HG03159 (cell line): Measurements from ENCODE around the gene IL20.

Experiments used
- ATAC-seq: cut with Tn5 transposase; IDR thresholded peaks from one replicate; pipeline ENCODE4 v1.9.1; 2021; ENCODE audit warnings: mild to moderate bottlenecking, moderate library complexity; ENCODE audit not compliant: unreplicated experiment

The IL20 gene

DNA sequence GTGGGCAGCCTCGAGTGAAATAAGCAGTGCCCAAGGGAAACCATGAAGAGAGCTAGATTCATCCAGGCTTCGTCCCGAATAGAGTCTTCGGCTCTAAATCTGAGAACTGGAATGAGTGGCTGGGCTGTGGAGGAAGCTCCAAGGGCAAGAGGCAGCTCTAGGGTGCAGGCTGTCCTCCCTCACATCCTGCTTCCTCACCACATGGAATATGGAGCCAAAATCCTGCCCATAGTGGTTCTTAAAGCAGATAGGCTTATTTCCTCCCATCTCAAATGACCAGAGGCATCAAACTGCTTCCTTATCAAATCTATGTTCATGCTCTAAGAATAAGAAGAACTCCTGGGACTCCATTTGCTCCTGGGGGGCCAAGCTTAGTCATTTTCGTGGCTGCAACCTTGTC lies 34.3 kb downstream of the IL20 start:
- ATAC-seq, result no peak

DNA sequence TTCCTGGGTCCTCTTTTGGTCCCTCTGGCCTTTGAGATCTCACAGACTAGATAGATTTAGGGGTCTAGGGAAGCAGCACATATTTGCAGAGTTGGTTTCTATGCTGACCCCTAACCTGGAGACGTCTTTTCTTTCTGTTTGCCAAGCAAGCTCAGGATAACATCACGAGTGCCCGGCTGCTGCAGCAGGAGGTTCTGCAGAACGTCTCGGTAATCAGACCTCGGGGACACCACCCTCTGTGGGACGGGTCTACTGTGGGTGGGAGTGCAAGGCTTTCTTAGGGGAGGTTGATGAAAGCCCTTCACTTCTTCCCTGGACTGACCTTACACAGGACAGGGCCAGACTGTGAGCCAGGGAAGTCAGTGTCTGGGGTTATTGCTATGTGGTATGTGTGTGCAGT lies 34.7 kb downstream of the IL20 start:
- ATAC-seq, result no peak

DNA sequence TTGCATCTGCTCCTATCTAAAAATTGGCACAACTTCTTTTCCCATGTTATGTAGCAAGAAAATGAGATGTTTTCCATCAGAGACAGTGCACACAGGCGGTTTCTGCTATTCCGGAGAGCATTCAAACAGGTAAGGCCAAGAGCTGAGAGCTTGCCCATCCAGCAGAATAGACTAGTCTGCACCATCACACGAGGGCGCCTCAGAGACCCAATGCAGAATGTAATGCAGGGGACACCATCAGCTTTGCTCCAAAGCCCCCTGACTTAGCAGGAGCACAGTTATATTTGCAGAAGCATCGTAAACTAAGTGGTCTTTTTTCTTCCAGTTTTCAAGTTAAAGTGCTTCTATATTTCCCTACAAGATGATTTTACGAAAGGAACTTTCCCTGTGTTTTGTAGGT lies 36.5 kb downstream of the IL20 start:
- no peak for ATAC-seq

DNA sequence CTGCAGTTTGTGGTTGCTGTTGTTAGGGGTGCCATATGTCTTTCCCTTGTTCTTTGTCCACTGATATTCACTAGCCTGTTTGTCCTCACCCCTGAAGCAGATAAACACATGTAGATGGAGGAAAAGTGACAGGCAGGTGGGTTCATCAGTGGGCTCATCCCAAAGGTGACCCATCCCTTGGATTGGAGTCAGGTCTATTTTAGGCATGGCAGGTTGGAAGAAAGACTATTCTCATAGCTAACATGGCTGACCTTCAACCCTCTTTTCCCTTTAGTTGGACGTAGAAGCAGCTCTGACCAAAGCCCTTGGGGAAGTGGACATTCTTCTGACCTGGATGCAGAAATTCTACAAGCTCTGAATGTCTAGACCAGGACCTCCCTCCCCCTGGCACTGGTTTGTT lies 37.3 kb downstream of the IL20 start:
- ATAC-seq, result no peak

DNA sequence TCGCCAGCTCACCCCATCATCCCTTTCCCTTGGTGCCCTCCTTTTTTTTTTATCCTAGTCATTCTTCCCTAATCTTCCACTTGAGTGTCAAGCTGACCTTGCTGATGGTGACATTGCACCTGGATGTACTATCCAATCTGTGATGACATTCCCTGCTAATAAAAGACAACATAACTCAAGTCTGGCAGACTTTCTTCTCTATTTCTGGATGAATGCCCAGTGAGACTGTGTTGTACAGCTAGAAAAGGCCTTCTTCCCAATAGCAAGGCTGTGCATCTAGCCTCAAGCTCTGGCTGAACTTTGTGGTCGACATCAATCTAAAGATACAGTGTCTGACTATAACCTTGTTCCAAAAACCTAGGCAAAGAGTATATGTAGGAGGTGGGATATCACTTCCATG lies 38.3 kb downstream of the IL20 start:
- ATAC-seq, result no peak

DNA sequence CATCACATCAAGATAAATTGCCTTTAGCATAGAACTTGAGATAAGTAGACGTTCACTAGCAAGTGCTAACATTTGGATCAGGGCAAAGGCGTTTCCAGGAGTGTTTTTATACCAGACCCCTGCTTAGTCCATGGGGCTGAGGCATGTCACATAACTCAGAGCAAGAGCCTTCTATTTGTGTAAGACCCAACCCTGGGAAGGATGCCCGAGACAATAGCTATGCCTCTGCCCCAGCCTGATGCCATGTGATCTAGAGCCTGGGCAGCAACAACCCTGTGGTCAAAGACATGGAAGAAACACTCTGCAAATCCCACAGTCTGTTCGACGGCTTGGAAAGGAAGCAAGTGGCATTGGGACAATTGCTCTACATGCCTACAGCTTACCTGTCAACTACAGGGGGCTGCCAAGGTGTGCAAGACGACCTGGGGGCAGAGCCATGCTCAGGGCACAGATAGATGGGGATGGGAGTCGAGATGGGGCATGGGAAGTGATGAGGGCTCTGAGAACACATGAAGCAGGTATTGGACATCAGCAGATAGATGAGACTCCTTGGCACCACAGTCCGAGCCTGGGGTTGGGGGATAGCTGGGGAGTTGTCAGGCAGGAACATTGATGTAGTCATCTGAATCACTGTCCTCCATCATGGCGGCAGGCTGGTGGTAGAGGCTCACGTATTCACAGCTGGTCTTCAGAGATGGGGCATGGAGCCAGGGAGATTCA lies 39.2 kb downstream of the IL20 start:
- ATAC-seq, result no peak

DNA sequence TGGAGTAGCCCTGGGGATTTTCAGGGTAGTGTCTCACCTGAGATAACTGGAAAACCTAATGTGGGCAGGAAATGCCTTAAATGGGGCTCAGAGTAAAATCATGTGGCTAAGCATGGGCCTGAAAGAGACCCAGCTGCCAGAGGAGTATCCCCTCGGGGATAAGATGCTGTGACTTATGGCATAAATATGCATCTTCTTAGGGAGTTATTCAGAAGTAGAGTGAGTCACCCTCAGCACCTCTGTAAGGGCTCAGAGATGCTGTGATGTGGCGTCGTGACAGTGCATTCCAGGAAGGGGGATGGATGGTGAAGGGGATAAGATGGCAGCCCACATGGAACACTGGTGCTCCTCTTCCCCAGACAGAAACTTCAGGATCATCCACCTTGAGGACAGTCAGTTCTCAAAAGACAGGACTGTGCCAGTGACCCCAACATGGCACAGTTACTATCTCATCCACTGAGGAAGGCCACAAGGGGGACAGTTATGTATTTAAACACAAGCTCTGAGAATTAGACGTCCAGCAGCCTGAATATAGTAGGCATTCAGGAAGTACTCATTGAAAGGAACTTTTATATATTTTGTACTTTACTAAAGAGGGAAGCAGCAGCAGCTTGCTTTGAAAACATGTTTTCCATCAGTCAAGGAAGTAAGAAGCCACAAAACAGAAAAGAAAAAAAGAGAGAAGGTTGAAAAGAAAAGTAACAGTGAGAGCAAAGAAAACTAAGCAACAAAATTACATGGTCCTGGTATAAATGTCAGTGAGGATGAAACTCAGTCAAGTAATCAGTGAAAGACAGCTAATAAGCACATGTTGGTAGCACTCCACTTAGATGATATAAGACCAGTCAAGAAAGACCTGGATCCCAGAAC lies 40.1 kb downstream of the IL20 start:
- ATAC-seq, result no peak

DNA sequence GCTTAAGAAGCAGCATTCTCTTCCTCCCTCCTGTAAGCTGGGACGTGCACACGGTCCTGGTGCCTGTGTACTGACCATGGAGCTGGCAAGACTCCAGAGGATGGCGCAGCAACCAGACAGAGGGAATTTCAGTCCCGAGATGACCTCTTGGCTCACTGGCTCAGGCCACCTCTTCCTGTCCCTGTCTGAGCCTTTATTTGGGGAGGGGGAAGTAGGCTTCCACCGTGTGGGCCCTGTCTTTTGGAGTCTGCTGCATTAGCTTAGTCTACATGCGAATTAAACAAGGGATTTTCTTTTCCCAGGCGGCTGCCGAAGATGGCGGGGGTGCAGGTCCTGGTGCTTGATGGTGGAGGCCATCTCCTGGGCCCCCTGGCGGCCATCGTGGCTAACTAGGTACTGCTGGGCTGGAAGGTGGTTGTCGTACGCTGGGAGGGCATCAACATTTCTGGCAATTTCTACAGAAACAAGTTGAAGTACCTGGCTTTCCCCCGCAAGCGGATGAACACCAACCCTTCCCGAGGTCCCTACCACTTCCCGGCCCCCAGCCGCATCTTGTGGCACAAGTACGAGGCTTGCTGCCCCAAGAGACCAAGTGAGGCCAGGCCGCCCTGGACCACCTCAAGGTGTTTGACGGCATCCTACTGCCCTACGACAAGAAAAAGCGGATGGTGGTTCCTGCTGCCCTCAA lies 42.0 kb downstream of the IL20 start:
- ATAC-seq, result no peak

DNA sequence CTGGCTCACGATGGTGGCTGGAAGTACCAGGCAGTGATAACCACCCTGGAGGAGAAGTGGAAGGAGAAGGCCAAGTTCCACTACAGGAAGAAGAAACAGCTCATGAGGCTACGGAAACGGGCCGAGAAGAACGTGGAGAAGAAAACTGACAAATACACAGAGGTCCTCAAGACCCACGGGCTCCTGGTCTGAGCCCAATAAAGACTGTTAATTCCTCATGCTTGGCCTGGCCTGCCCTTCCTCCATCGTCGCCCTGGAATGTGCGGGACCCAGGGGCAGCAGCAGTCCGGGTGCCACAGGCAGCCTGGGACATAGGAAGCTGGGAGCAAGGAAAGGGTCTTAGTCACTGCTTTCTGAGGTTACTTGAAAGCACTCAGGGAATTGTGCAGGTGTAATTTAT lies 42.6 kb downstream of the IL20 start:
- ATAC-seq, result no peak

DNA sequence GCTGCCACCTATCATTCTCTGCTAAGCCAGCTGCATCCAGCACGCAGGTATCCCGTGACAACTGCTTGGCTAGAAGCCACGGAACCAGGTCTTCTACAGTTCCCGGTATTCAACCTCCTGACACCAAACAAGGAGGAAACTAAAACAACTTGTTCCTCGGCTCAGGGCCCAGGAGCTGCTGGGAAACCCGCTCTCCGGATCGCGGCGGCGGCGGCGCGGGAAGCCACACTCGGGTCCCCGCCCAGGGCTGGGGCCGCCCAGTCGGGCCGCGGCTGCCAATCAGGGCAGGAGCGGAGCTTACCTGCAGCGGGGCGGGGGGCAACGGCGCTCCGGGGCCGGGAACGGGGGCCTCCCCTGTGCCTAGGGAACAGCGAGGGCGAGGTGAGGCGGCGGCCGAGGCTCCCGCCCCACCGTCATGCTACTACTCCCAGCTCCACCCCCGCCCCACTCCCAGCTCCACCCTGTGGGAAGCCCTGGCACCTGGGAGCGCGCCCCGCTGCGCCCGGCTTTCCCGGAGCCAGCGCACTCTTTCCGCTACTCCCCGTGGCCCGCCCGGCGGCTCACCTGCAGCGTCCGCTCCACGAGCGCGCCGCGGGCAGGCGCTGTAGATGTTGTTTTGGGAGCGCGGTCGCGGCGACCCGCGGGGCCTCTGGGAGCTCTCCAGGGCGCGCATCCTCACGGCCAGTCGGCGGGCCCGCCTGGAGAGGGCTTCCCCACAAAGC lies 43.9 kb downstream of the IL20 start:
- ATAC-seq, result no peak

DNA sequence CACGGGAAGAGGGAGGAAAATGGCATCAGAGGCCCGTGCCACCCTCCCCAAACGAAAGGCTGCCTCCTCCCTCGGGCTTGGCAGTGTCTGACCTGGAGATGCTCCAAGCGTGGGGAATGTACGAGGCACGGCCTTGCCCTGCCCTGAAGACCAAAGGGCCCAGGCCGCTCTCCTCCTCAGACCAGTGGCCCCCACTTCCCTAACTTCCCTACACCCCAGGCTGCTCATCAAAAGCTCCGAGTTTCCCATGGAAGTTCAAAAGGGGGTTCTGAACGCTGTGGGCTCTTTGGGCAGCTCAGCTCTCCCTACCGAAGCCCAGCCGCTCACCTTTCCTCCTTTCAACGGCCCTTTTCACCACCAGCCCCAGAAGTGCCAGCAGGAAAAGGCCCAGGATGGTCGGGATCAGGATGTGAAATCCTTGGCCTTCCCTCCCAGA lies 44.5 kb downstream of the IL20 start:
- ATAC-seq, result no peak

DNA sequence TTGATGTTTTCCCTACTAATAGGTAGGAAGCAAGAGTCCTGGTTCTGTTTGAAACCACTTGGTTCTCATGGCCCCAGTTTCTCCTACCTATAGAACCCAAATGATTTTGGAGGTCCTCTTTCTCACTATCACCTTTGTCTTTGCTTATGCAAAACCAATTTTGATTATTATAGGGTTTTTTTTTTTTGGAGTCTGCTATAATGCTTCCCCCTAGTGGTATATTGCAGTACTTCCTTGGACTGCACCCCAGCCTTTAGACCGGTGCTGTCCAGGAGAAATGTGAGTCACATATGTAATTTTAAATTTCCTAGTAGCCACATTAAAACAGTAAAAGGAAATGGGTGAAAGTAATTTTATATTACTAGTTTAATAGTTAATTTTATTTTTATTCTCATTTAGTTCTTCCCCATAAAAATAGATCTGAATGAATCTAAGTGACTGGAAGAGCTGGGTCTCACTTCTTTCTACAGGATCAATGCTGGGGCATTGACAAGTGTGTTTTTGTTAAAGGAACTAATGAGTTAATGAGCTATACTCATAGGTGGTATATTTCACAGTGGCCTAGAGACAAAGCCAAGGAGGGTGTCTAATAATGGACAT lies 45.7 kb downstream of the IL20 start:
- ATAC-seq, result no peak

DNA sequence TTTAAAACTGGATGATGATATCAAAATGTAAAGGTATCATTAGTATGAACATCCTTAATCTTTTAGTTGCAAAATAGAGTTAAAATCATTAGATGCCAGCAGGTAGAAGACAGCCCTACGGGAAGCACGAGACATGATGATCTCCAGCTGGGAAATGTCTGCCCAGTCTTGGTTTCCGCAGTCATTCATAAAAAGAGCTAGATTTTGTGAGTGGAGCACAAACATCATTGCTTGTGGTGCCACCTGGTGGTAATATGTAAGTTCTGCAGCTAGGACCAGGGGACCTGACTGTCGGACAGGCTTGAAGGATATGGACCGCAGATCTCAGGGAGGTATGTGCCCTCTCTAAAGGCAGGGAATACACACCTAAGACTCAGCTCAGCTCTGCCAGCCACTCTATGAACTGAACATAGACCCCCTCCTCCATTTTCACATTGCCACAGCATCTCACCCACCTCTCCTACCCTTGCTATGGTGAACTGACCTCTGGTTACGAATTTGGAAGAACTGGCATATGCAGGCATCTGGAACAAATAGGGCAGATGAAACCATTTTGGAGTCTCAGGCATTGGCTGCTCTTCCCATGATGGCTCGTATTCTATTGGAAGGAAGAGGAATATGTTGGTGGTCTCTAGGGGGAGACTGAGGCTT lies 47.1 kb downstream of the IL20 start:
- no peak for ATAC-seq

DNA sequence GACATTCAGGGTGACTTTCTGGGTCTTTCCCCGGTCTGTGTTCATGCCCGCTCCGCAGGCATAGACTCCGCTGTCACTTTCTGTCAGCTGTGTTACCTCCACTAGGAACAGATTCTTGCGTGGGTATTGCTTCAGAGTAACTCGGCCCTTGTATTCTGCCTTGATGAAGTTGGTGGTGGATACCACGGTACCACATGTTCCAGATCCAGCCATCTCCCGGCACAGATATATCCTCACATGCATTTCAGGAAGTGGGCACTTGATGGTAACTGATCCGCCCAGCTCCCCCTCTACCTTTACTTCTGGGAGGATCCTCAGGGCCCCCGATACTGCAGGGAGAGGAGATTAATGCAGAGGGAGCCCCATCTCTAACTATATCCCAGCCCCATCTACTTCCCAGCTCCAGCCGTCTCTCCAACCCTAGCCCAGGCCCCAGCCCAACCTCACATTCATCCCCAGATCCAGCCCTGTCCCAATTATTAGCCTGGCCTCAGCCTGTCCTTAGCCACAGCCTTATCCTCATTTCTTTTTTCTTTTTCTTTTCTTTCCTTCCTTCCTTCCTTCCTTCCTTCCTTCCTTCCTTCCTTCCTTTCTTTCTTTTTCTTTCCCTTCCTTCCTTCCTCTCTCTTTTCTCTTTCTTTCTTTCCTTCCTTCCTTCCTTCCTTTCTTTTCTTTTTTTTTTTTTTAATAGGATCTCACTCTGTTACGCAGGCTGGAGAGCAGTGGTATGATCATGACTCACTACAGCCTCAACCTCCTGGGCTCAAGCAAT lies 48.5 kb downstream of the IL20 start:
- no peak for ATAC-seq

DNA sequence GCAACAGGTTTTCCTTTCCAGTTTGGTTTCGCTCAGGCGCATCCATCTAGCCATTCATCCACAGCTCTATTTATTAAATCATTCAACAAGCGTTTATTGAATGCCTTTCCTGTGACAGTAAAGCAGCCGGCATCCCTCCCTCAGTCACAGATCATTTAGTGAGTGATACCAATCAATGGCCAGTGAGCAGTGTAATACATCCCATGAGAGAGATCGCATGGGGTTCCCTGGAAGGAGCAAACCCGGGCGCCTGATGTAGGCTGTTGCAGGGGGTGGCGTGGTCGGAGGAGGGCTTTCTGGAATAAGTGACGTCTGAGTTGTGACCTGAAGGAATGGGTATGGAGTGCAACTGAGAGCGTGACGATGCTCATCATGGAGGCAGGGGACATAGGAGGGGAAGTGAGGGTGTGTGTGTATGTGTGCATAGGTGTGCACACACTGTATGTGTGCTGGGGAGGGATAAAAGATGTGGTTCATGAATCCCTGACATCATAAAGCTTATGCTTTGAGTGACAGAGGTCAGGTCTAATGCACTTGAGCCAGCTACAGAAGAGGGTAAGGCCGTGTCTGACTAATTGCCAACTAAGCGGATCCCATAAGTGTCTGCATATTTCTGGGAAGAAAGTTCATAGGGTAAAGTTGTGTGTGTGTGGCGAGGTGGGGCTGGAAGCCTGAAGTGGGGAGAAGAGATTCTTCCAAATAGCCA lies 49.8 kb downstream of the IL20 start:
- ATAC-seq, result no peak

DNA sequence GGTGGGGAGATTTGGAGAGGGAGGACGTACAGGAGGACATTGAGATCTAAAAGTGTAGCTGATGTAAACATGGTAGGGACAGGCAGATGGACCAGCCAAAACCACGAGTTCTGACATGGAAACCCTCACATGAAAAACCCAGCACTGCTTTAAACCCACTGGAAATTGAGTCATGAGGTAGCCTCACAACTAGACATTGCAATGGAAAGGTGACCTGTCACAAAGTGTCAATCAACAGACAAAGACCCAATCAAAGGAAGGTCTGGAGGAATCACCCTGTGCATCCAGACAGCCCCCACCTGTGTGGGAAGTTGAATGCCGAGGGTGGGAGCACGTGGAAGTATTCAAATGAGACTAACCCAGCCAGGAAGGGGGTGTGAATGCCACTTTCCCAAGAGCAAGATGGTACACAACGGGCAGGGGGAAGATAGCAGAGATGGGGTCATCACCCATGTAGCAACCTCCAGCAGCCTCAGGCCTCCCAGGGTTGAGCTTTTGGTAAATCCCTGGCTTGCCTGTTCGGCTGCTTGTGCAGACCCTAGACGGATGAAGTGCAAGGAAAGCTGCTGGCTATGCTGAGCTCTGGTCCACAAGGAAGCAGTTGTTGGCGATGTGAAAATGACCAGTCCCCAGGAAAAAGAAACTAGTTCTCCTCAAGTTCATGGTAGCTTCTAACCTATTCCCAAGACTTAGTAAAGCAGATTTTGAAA lies 50.7 kb downstream of the IL20 start:
- ATAC-seq, result no peak

DNA sequence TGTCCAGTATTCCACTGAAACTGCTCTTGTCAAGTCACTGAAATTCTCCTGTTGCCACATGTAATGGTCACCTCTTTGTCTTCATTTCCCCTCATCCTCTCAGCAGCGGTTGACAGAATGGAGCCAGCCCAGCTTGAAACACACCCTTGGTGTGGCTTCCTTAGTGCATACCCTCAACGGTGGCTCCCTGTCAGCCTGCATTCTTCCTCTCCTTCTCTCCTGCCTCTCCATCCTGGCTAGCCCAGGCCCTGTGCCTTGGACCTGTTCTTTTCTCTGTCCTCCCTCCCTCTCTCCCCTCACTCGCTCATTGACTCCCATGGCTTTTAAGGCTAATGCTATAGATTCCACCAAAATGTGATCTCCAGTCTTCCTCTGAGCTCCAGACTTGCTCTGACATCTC lies 52.7 kb downstream of the IL20 start:
- ATAC-seq, result no peak
